Measurements from ENCODE around the gene SFXN2. TPM values are rescaled to one million over a fixed set of nuclear protein-coding genes. Genes with fewer than 3 reads are reported as not detected.

SFXN2 gene
- total RNA-seq, 1 donor from 2014 or later, result 35.8 TPM

GRCh38 chr10:102702742-102703141, 11.7 kb upstream of the SFXN2 start:
- TF ChIP-seq CTCF (conservative IDR thresholded peaks at IDR 0.05), result no peak
- no peak overlapping the region for H3K27ac Mint-ChIP-seq
- H3K36me3 Mint-ChIP-seq, result peaks cover 22% of the 10 kb centered on the region
- peaks cover 16% of the 10 kb centered on the region for H3K4me1 Mint-ChIP-seq (ENCODE audit: unreplicated experiment)
- H3K9me3 Mint-ChIP-seq, result no peaks in the 10 kb centered on the region
- H3K4me3 Mint-ChIP-seq, result no peak overlapping the region
- no peaks in the 10 kb centered on the region for H3K27me3 Mint-ChIP-seq
- DNase-seq (ENCODE audit: extremely low spot score, unreplicated experiment), result no peak

GRCh38 chr10:102704915-102705314, 9.5 kb upstream of the SFXN2 start:
- H3K4me3 Mint-ChIP-seq, result no peak overlapping the region
- H3K4me1 Mint-ChIP-seq (ENCODE audit: unreplicated experiment), result peaks cover 20% of the 10 kb centered on the region
- H3K36me3 Mint-ChIP-seq, result peaks cover 7% of the 10 kb centered on the region
- no peak overlapping the region for H3K27ac Mint-ChIP-seq
- no peak for DNase-seq (ENCODE audit: extremely low spot score, unreplicated experiment)
- no peaks in the 10 kb centered on the region for H3K9me3 Mint-ChIP-seq
- no peak for TF ChIP-seq CTCF (conservative IDR thresholded peaks at IDR 0.05)
- H3K27me3 Mint-ChIP-seq, result no peaks in the 10 kb centered on the region

- H3K36me3 Mint-ChIP-seq, result peaks cover 7% of the 10 kb centered on the region
- H3K4me1 Mint-ChIP-seq (ENCODE audit: unreplicated experiment), result peaks cover 24% of the 10 kb centered on the region
- no peak overlapping the region for H3K4me3 Mint-ChIP-seq
- no peak for DNase-seq (ENCODE audit: extremely low spot score, unreplicated experiment)
- H3K27me3 Mint-ChIP-seq, result no peaks in the 10 kb centered on the region
- no peaks in the 10 kb centered on the region for H3K9me3 Mint-ChIP-seq
- no peak for TF ChIP-seq CTCF (conservative IDR thresholded peaks at IDR 0.05)
- H3K27ac Mint-ChIP-seq, result no peak overlapping the region
These were observed 8.9 kb upstream of the SFXN2 start for GRCh38 chr10:102705531-102705930.

- TF ChIP-seq CTCF (conservative IDR thresholded peaks at IDR 0.05), result peak; percentile 50
- peak overlapping the region; percentile 11 for H3K4me3 Mint-ChIP-seq
- no peaks in the 10 kb centered on the region for H3K27me3 Mint-ChIP-seq
- peaks cover 38% of the 10 kb centered on the region for H3K4me1 Mint-ChIP-seq (ENCODE audit: unreplicated experiment)
- H3K9me3 Mint-ChIP-seq, result no peaks in the 10 kb centered on the region
- H3K36me3 Mint-ChIP-seq, result no peaks in the 10 kb centered on the region
- H3K27ac Mint-ChIP-seq, result no peak overlapping the region
- DNase-seq (ENCODE audit: extremely low spot score, unreplicated experiment), result peak; percentile 4
These were observed 3.8 kb upstream of the SFXN2 start for GRCh38 chr10:102710609-102711008.

GRCh38 chr10:102712089-102712488, 2.3 kb upstream of the SFXN2 start:
- TF ChIP-seq CTCF (conservative IDR thresholded peaks at IDR 0.05), result no peak
- Mint-ChIP-seq H3K27ac (no peak overlapping the region), H3K4me3 (peak overlapping the region; percentile 41), H3K27me3 (no peaks in the 10 kb centered on the region), H3K36me3 (peaks cover 4% of the 10 kb centered on the region), H3K4me1 (ENCODE audit: unreplicated experiment) (peaks cover 46% of the 10 kb centered on the region), H3K9me3 (no peaks in the 10 kb centered on the region)
- DNase-seq (ENCODE audit: extremely low spot score, unreplicated experiment), result no peak
